HG03064 (cell line): ENCODE results near the gene ATP6V0C.
"Not testable (repeated sequence)": the region's sequence is repeated elsewhere in the genome, so short reads cannot be mapped to it uniquely, and the experiment has no call there.

Source experiments
- ATAC-seq: cut with Tn5 transposase; IDR thresholded peaks from one replicate; pipeline ENCODE4 v1.9.1; 2021; ENCODE audit warnings: low read depth; ENCODE audit not compliant: unreplicated experiment

ATP6V0C gene

DNA sequence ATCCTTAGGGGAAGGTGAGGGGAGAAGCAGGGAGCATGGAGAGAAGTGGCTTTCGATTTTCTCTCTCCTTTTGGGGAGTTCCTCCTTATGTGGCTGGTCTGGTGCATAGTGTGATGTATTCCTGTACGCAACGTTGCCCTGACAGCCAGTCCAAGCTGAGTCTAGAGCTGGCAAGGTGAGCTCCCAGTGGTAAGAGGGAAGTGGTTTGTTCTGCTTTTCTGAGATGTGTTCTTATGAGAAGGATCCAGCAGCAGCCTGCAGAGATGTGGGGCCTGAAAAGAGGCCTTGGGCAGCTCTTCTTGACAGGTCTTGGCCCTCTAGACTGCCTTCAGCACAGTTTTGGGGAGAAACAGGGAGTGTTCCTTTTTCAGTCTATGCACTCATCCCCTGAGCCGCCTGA is 27.2 kb downstream of the ATP6V0C start:
- not testable (repeated sequence) for ATAC-seq

DNA sequence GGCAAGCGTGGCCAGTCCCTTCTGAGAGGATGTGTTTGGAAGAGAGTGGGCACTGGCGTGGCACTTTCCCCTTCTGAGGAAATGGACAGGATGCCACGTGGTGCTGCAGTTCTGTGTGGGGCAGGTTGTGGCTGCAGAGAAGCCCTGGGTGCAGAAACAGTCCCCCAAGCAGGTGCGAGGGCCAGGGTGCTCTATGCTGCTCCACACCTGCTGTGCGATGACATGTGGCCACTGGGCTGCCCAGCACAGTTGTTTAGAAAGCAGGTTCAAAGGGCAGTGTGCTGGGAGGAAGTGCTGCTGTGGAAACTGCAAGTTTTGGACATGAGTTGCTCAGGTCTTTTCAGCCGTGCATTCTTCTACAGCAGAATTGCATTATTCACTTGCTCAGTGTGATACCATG is 27.7 kb downstream of the ATP6V0C start:
- not testable (repeated sequence) for ATAC-seq

DNA sequence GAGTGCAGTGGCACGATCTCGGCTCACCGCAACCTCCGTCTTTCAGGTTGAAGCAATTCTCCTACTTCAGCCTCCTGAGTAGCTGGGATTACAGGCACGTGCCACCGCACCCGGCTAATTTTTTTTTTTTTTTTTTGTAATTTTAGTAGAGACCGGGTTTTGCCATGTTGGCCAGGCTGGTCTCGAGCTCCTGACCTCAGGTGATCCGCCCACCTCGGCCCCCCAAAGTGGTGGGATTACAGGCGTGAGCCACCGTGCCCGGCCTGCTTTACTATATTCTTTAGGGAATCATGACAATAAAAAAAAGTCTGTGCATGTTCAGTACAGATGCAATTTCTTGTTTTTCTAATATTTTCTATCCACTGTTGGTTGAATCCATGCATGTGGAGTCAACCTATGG is 30.0 kb downstream of the ATP6V0C start:
- not testable (repeated sequence) for ATAC-seq

DNA sequence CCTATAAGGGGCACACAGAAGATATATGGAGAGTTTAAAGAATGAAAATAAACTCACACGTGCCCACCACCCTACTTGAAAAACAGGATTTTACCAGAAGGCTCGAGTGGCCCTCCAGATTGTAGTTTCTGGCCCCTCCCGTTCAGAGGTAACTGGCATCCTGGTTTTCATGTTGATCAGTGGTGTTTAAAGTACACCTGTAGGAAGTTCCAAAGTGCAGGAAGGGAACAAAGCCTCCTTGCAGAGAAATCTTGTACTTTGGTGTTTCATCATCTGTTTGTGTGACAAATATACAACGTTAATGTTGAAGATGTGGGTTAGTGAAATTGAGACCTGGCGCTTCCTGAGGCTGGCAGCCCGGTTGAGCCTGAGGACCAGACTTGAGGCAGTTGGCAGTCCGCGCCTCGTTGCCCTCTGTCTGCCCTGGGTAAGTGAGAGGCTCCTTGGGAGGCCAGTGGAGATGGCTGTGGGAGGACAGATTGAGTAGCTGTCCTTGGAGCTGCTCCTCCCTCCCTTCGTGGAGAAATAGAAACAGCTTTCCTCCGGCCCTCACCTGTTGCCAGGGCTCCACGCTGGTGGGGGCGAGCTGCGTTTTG is 36.6 kb downstream of the ATP6V0C start:
- ATAC-seq, result not testable (repeated sequence)

DNA sequence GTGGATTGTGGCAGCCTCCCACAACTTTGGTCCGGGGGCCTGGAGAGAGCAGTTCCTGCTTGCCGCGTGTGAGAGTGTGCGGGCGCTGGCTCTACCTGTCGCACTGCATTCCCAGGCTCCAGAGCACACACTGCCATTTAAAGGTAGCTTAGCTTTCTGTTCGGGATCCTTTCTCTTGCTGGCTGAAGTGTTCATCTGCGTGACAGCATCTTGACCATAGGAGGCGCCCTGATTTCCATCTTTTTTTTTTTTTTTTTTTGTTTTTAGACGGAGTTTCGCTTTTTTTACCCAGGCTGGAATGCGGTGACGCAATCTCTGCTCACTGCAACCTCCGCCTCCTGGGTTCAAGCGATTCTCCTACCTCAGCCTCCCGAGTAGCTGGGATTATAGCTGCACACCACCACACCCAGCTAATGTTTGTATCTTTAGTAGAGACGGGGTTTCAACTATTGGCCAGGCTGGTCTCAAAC is 37.7 kb downstream of the ATP6V0C start:
- ATAC-seq, result not testable (repeated sequence)

DNA sequence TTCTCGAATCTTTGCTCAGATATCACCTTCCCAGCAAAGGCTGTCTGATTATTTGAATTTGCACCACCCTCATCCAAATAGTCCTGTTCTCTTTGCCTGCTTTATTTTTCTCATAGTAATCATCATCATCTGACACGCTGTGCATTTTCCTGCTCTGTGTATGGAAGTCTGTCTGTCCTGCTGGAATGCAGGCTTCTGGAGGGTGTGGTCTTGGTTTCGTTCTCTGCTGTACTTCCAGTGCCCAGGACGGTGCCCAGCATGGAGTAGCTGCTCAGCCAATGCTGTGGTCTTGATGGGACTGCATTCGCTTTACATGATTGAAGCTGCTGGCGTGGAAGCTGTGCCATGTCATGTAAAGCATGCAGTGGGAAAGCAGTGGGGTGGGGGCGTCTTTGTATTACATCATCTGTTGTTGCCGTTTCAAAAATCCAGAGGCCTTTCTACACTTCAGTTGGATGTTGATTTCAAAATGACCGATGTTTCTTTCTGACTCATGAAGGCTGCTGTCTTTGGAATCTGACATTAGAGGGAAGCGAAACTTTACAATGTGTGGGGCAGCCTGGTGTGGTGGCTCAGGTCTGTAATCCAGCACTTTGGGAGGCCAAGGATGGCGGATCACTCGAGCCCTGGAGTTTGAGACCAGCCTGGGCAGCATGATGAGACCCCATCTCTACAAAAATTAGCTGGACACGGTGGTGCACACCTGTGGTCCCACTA is 41.1 kb downstream of the ATP6V0C start:
- ATAC-seq, result not testable (repeated sequence)

DNA sequence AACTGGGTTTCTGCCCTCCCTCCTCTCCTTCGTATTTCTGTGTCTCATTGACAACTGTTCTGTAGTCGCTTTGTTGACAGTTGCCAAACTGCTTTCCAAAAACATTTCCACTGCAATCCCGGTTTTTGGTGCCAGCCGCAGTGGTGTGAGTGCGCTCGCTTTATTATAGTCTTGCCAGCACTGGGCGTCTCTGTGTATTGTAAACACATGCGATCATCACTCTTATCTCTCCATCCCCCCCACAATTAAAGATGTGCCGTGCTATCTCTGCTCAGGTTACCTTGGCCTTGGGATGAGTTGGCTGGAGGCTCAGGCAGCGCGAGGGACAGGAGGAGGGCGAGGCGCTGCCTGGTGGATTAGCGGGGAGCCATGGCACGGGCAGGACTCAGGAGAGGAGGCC is 43.4 kb downstream of the ATP6V0C start:
- not testable (repeated sequence) for ATAC-seq

DNA sequence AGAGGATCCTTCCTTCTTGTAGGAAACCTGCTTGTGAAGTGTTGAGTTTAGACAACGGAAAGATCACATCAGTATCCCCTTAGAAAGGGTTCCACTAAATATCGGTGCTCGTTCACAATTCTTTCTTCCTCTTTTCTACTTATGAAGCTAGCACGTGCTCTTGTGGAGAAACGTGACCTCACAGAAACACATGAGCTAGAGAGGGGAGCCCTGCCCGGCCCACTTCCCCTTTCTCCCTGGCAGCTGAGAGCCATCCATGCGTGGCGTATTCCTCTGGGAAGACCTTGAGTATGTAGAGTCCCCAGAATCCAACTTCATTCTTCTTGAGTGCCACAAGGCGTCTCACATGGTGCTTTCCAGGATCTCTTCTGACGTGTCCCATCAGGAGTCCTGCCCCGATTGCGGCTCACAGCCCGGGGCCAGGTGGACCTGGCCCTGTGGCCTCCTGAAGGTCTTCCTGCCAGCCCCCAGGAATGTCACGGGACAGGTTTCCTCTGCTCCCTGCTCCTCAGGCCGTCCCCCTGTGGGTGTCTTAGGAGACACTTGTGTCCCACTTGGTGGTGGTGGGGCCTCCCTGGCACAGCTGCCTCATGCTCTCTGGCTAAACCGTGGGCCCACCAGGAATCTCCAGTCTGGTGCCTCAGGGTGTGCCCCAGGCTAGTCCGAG is 46.5 kb downstream of the ATP6V0C start:
- not testable (repeated sequence) for ATAC-seq

DNA sequence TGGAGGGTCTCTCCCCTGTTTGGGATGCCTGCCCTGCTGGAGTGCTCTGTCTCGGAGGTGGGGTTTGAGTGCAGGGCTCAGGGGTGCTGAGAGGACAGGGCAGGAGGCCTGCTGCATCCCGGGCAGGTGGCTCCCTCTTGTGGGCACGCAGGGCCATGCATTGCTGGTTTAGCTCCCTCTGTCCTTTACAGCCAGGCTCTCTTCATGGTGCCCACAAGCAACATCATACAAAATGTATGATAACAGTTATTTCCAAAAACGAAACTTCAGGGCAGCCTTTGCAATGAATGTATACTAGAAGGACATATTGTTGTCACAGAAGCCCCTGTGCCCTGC is 47.0 kb downstream of the ATP6V0C start:
- ATAC-seq, result not testable (repeated sequence)

DNA sequence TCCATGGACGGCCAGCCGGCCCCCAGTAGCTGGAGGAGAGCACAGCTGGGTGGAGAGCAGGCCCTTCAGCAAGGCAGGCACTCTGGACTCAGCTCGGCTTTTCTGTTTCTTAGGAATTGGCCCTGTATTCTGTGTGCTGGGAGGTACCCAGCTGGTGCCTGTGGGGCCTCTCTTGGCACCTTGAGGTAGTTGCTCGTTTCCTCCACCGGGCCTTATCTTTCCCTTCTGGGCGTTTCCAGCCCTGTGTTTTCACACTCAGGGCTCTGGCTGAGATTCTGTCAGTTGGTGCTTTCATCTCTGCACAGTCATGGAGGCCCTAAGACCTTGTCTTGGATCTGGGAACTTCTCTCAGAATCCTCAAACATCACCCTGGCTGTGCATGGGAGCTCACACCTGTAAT is 53.8 kb downstream of the ATP6V0C start:
- ATAC-seq, result not testable (repeated sequence)

DNA sequence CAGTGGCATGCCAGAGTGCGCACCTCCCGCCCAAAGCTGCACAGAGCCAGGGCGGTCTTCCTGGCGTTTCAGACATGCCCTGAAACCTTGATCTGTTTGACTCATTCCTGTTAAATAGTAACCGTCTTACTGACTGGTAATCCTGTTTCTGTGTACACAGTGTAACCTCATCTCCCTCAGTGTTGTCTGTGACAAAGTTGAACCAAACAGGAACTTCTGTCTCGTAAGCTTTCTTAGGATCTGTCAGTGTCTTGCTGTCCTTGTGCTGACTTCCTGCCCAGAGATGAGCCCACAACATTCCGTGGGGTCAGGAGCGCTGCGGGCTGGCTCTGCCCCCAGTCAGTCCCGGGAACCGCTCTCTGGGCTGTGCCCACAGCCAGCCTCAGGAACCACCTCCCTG is 54.8 kb downstream of the ATP6V0C start:
- ATAC-seq, result not testable (repeated sequence)
